GM12891 (cell line): ENCODE data around the gene PDZRN4.

Experiments used
- POLR2AphosphoS5 ChIP-seq: IDR thresholded peaks from 2 replicates; pipeline ENCODE4 v1.6.1; 2011; ENCODE audit warnings: low read depth, low read length, control low read depth
- POU2F2 ChIP-seq: IDR thresholded peaks from 2 replicates; pipeline ENCODE4 v1.6.1; 2011; ENCODE audit warnings: low read depth, mild to moderate bottlenecking, control low read depth, low read length, moderate library complexity

DNA sequence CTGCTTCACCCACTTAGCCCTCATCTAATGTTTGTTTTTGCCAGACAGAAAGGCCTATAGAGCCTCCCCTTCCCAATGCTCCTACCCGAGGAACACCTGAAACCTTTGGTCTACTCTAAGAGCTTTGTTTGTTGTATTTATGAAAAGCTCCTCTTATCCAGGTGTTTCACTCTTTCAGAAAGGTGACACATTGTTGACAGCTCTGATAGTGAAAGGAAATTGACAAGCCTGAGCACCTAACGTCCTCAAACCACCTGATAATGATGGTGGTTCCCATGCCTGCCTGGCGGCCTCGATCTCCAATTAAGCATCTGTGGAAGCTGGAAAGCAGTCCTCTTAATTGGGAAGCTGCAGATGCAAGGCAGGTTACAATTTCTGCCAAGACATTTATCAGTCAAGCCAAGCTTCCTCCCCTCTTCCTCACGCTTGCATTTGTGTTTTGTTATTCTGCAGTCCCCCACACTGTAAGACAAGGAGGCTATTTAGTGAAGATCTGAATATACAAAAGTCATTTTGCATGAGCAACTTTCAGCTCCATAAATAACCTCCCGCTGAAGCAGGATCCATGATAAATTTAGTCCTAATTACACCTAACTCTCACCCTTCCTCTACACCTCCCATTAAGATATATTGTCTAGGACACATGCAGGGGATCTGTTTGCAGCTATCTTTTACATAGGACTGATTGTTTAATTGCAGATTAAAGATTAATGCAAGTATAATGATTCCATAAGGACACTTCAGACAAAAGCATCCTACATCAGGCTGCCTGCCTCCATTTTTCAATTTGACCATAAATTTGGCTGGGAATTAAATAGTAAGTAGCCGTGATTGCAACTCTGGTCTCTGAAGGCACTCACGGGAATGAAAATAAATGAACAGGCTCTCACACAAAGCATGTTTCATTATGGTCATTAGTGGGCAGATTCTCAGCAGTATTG is 288.6 kb downstream of the PDZRN4 start:
- TF ChIP-seq POU2F2, result no peak
- TF ChIP-seq POLR2AphosphoS5, result no peak
